Psoas muscle (tissue), 8 donors: ENCODE measurements around the gene ZKSCAN1. TPM values are rescaled to one million over a fixed set of nuclear protein-coding genes. Genes with fewer than 3 reads are reported as not detected.

Experiments
- ATAC-seq, 4 donors: fragments of 200-7000 bp; cut with Tn5 transposase; one replicate each; pipeline ENCODE4 v1.9.1; 2020; ENCODE audit warnings: moderate library complexity in 3 of 4, mild to moderate bottlenecking in 2 of 4
- DNase-seq, 2 donors: peaks; one replicate each; pipeline ENCODE4 v3.0.0-alpha.2; 2020
- H3K27ac ChIP-seq: fragments of 200-600 bp; one replicate; pipeline ENCODE4 v1.8.0; 2022
- H3K27me3 ChIP-seq, 3 donors: fragments of 200-600 bp in 1 of 3; one replicate each; pipeline versions ENCODE4 v1.6.1 to v1.8.0; 2013 to 2022; ENCODE audit warnings: low read length in 2 of 3, mild to moderate bottlenecking in 2 of 3, moderate library complexity in 1 of 3; ENCODE audit not compliant: insufficient read depth in 3 of 3
- H3K36me3 ChIP-seq, 2 donors: fragments of 200-600 bp in 1 of 2; one replicate each; pipeline versions ENCODE4 v1.6.1 to v1.8.0; 2013 to 2022; ENCODE audit warnings: low read depth in 1 of 2, mild to moderate bottlenecking in 1 of 2, moderate library complexity in 1 of 2; ENCODE audit not compliant: insufficient read depth in 1 of 2
- H3K4me1 ChIP-seq: fragments of 200-600 bp; one replicate; pipeline ENCODE4 v1.8.0; 2022
- H3K4me3 ChIP-seq: fragments of 200-600 bp; one replicate; pipeline ENCODE4 v1.8.0; 2022; ENCODE audit warnings: mild to moderate bottlenecking
- H3K9me3 ChIP-seq: fragments of 200-600 bp; one replicate; pipeline ENCODE4 v1.8.0; 2022
- CTCF ChIP-seq: fragments of 200-600 bp; IDR thresholded peaks from one replicate; pipeline ENCODE4 v1.8.0; 2022; ENCODE audit warnings: antibody characterized with exemption
- WGBS, 3 donors: extraction: QIAGEN DNeasy Blood & Tissue Kit; methylation state at CpG; one replicate each; pipeline versions ENCODE4 v1.1.6 to v1.1.7; 2013; 5-methylcytosine and 5-hydroxymethylcytosine counted together
- intact Hi-C, 2 donors: fragments of 100-400 bp; cut with DNase I; formaldehyde crosslinking; loops; one replicate each; pipeline versions ENCODE4 v1.11.0 to v1.14.2; 2022
- polyA plus RNA-seq, 3 donors: library from polyadenylated mRNA; stranded (reverse); fragments of 200-250 nt; gene quantifications; one replicate each; pipeline ENCODE4 v1.2.3, GENCODE V29; 2013
- total RNA-seq, 4 donors: library from RNA; stranded (reverse); fragmentation: NEBNext Ultra II Directional in 2 of 4; extraction: Animal tissue kit (Norgen Biotek cat#: 25700) in 2 of 4; gene quantifications; one replicate each; pipeline versions ENCODE4 v1.2.1 to v1.2.4, GENCODE V29; 2021 to 2023
- donor health status: healthy with polysubstance abuse.
- donor health status: DM: no; HTN: no; CAD: no; lungs with moderate emphysema.
- donor health status: Bipolar disorder and iron deficiency.
- donor health status: healthy.
- donor health status: DM: yes; HTN: yes; CAD: no.
- donor health status: DM: no; HTN: no; CAD: no.
- donor health status: DM: no; HTN: no; CAD: no.
- donor health status: DM: yes; HTN: yes; CAD: no.

Gene ZKSCAN1
- total and polyA plus RNA-seq, 7 donors = 5.7 to 40.2 (median 38.5) TPM

DNA sequence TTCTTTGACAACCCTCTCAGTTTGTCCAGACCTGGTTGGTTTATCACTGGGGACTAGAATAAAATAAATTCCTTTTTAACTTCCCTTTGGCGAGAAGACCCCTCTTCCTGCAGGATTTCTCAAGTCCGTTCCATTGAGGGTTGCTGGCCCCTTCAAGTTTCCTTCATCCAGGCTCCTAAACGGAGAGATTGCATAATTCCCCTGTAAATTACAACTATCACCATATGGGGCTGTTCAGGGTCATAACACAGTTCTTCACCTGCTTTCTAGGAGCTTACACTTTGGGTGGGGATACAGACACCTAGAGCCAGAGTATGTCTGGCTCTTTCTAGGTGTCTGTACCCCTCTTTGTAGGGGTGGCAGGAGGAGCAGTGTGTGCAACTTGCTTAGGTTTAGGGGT, 70.1 kb downstream of the ZKSCAN1 start:
- Histone ChIP-seq H3K27me3 (no peaks in the 10 kb centered on the region), H3K4me1 (peaks cover 13% of the 10 kb centered on the region), H3K4me3 (no peak overlapping the region), H3K27ac (no peak overlapping the region), H3K9me3 (no peaks in the 10 kb centered on the region), H3K36me3 (peaks cover 0 to 5% of the 10 kb centered on the region in 2 donors)
- WGBS, 3 donors = 65 to 68% (median 68%) methylated on average over 3 of the region's 3 CpGs
- no peak for ATAC-seq
- DNase-seq = no peak
- intact Hi-C loops = loop anchor here in 1 of 2 donors (5.0 kb wide), 1 partner anchor 42 kb away; the partner anchor contains the start of gene MBLAC1
- no peak for TF ChIP-seq CTCF

GRCh38 chr7:100087055-100087750, 71.8 kb downstream of the ZKSCAN1 start:
- 83 to 85% (median 85%) methylated on average over 10 of the region's 10 CpGs for WGBS, 3 donors
- no peak overlapping the region for H3K27ac ChIP-seq
- intact Hi-C loops = loop anchor here in 1 of 2 donors (5.0 kb wide), 1 partner anchor 40 kb away; the partner anchor contains the start of gene MBLAC1
- peaks cover 12% of the 10 kb centered on the region for H3K4me1 ChIP-seq
- no peaks in the 10 kb centered on the region for H3K27me3 ChIP-seq
- DNase-seq = no peak
- no peaks in the 10 kb centered on the region for H3K9me3 ChIP-seq
- H3K4me3 ChIP-seq = no peak overlapping the region
- ATAC-seq = no peak
- TF ChIP-seq CTCF = no peak
- H3K36me3 ChIP-seq = peaks cover 0 to 22% of the 10 kb centered on the region in 2 donors

- H3K9me3 ChIP-seq = no peaks in the 10 kb centered on the region
- TF ChIP-seq CTCF = no peak
- H3K4me3 ChIP-seq = peak overlapping the region; percentile 85
- H3K4me1 ChIP-seq = peaks cover 14% of the 10 kb centered on the region
- no peaks in the 10 kb centered on the region for H3K27me3 ChIP-seq
- H3K27ac ChIP-seq = peak overlapping the region; percentile 90
- no peak for DNase-seq
- peaks cover 4 to 31% of the 10 kb centered on the region in 2 donors for H3K36me3 ChIP-seq
- intact Hi-C loops = loop anchor here in 1 of 2 donors (5.0 kb wide), 1 partner anchor 39 kb away; the partner anchor contains the start of gene MBLAC1
- ATAC-seq = peak in 2 of 4 donors; percentile 14 to 25
- 75 to 82% (median 76%) methylated on average over 11 of the region's 11 CpGs for WGBS, 3 donors
Observed at GRCh38 chr7:100088095-100088620, 72.8 kb downstream of the ZKSCAN1 start.

DNA sequence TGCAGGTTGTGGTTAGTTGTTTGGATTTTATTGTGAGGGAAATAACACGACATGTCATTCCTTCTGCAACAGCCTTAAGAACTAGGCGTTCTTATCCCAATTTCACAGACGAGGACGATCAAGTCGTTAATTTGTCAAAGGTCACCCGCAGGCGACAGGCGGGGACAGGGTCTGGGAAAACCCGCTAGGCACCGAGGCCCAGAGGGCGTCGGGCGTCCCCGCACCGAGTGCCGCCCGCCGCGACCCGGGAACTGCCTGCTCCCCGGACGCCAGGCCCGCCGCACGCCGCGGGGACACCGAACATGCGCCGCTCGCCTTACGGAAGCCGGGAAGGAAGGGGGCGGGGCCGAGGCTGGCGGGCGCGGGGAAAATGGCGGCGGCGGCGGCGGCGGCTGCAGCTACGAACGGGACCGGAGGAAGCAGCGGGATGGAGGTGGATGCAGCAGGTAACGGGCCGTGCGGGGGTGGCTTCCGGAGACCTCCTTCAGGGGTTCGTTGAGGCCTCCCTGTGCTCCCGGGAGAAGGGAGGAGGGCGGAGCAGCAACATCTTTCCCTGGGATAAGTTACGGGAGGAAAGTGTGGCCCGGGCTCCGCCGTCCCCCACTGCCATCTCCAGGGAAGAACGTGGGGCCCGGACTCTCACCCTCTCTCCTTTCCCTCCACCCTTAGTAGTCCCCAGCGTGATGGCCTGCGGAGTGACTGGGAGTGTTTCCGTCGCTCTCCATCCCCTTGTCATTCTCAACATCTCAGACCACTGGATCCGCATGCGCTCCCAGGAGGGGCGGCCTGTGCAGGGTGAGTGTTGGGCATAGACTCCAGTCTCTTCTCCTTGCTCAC, 73.4 kb downstream of the ZKSCAN1 start, which contains the start of gene COPS6:
COPS6 (plus strand) TSS at position 349 of the 837 bp plus-strand sequence; CDS start at position 371, 22 bp downstream.
- WGBS, 3 donors = 0 to 1% (median 0%) methylated on average over 63 to 68 of the region's 68 CpGs
- H3K4me1 ChIP-seq = peaks cover 20% of the 10 kb centered on the region
- H3K36me3 ChIP-seq = peaks cover 4 to 38% of the 10 kb centered on the region in 2 donors
- intact Hi-C loops = loop anchor here in 1 of 2 donors (5.0 kb wide), 1 partner anchor 38 kb away; the partner anchor contains the start of gene MBLAC1
- no peaks in the 10 kb centered on the region for H3K27me3 ChIP-seq
- H3K9me3 ChIP-seq = no peaks in the 10 kb centered on the region
- peak; percentile 85 to 95 (median 92) for ATAC-seq
- peak within 1 kb of the TSS; percentile 85 for H3K4me3 ChIP-seq
- DNase-seq = peak; percentile 90 to 94
- TF ChIP-seq CTCF = no peak
- peak within 1 kb of the TSS; percentile 90 for H3K27ac ChIP-seq
